Gastrocnemius medialis (tissue), 4 donors: ENCODE measurements around the gene PDZRN3.
"Not testable (repeated sequence)": the region's sequence is repeated elsewhere in the genome, so short reads cannot be mapped to it uniquely, and the experiment has no call there.

Experiments
- POLR2A ChIP-seq, 2 donors: fragments of 450-650 bp; IDR thresholded peaks; one replicate each; pipeline ENCODE4 v1.6.1; 2017; ENCODE audit warnings: antibody characterized with exemption in 2 of 2, mild to moderate bottlenecking in 2 of 2, moderate library complexity in 2 of 2
- TF ChIP-seq, protein P1 (sequence below), 5 experiments: fragments of 450-650 bp in 3 of 5; fragments of 200-600 bp in 2 of 5; sonication (generic) in 2 of 5; IDR thresholded peaks in 4 of 5; conservative IDR thresholded peaks in 1 of 5; 1 replicate in 4 of 5; 2 replicates in 1 of 5; pipeline ENCODE4 v1.5.1; 2016 to 2019; ENCODE audit warnings: antibody characterized with exemption in 5 of 5, mild to moderate bottlenecking in 3 of 5, moderate library complexity in 3 of 5

- not testable (repeated sequence) for TF ChIP-seq POLR2A (IDR thresholded peaks at IDR 0.05)
- TF ChIP-seq, protein P1, sequence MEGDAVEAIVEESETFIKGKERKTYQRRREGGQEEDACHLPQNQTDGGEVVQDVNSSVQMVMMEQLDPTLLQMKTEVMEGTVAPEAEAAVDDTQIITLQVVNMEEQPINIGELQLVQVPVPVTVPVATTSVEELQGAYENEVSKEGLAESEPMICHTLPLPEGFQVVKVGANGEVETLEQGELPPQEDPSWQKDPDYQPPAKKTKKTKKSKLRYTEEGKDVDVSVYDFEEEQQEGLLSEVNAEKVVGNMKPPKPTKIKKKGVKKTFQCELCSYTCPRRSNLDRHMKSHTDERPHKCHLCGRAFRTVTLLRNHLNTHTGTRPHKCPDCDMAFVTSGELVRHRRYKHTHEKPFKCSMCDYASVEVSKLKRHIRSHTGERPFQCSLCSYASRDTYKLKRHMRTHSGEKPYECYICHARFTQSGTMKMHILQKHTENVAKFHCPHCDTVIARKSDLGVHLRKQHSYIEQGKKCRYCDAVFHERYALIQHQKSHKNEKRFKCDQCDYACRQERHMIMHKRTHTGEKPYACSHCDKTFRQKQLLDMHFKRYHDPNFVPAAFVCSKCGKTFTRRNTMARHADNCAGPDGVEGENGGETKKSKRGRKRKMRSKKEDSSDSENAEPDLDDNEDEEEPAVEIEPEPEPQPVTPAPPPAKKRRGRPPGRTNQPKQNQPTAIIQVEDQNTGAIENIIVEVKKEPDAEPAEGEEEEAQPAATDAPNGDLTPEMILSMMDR (IDR thresholded peaks at IDR 0.05 in 4 of 5, conservative IDR thresholded peaks at IDR 0.05 in 1 of 5) = not testable (repeated sequence)
Measured at GRCh38 chr3:73464126-73464525, 160.6 kb downstream of the PDZRN3 start.
